ENCODE measurements around the gene GNG2. TPM values are rescaled to one million over a fixed set of nuclear protein-coding genes. Genes with fewer than 3 reads are reported as not detected.
"Not testable (repeated sequence)": the region's sequence is repeated elsewhere in the genome, so short reads cannot be mapped to it uniquely, and the experiment has no call there.

Gene GNG2
- total RNA-seq, 3 donors from 2014 or later = 9.9 to 52.2 (median 16.6) TPM

DNA sequence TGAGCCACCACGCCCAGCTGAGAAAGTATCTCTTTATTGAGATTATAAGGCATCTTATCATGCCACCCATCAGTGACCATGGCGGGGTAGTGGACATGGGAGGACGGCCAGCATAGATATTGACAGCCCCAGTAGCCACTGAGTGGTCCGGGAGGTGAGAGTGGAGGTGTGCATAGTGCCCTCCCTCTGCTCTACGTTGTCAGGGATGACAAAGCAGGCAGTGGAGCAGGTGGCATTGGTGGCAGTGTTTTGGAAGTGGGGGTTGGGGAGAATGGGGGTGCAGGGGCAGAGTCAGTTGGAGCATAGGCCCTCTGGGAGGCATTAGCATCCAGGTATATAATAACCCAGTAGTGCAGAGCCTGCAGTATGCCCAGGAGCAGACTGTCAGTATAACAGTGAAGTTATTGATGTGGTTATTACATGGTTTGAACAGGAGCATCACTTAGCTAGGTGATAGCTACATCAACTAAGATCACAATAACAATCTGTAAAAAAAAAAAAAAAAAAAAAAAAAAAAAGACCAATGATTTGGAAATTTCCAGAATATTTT lies 41.1 kb downstream of the GNG2 start:
- intact Hi-C loops (cut with DNase I, micrococcal nuclease) = no loop called here
- H3K9me3 ChIP-seq = no peaks in the 10 kb centered on the region
- TF ChIP-seq, protein P1, sequence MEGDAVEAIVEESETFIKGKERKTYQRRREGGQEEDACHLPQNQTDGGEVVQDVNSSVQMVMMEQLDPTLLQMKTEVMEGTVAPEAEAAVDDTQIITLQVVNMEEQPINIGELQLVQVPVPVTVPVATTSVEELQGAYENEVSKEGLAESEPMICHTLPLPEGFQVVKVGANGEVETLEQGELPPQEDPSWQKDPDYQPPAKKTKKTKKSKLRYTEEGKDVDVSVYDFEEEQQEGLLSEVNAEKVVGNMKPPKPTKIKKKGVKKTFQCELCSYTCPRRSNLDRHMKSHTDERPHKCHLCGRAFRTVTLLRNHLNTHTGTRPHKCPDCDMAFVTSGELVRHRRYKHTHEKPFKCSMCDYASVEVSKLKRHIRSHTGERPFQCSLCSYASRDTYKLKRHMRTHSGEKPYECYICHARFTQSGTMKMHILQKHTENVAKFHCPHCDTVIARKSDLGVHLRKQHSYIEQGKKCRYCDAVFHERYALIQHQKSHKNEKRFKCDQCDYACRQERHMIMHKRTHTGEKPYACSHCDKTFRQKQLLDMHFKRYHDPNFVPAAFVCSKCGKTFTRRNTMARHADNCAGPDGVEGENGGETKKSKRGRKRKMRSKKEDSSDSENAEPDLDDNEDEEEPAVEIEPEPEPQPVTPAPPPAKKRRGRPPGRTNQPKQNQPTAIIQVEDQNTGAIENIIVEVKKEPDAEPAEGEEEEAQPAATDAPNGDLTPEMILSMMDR (IDR thresholded peaks at IDR 0.05) = no peak
- no peaks in the 10 kb centered on the region for H3K4me1 ChIP-seq (ENCODE audit: low read depth)
- H3K4me3 ChIP-seq = no peak overlapping the region
- DNase-seq (peak in 1 of 3 donors; percentile 27), ATAC-seq (no peak)
- H3K36me3 ChIP-seq (ENCODE audit: low read depth) = no peaks in the 10 kb centered on the region

DNA sequence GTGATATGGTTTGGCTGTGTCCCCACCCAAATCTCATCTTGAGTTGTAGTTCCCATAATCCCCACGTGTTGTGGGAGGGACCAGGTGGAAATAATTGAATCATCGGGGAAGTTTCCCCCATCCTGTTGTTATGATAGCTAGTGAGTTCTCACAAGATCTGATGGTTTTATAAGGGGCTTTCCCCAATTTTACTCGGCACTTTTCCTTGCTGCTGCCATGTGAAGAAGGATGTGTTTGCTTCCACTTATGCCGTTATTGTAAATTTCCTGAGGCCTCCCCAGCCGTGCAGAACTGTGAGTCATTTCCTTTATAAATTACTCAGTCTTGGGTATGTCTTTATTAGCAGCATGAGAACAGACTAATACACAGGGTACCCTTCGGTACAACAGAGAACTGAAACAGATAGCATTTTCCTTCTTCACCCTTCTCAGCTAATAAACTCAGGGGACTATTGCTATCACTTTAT lies 45.3 kb downstream of the GNG2 start:
- intact Hi-C loops (cut with DNase I, micrococcal nuclease); H3K4me3 ChIP-seq; H3K36me3 ChIP-seq (ENCODE audit: low read depth); H3K4me1 ChIP-seq (ENCODE audit: low read depth); DNase-seq; H3K9me3 ChIP-seq: not testable (repeated sequence)
- peak; percentile 58 for ATAC-seq

DNA sequence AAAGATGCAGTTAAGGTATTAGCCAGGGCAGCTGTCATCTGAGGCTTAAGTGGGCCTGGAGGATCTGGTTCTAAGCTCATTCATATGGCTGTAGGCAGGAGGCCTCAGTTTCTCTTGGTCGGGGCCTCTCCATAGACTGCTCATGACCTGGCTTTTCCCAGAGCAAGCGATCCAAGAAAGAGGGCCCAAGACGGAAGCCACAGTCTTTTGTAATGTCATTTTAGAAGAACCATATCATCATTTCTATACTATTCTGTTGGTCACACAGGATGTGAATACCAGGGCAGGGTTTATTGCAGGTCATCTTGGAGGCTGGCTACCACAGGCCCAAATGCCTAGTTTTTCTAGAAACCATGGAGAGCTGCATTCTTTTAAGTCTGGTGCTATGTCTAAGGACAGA lies 47.7 kb downstream of the GNG2 start:
- TF ChIP-seq, protein P1 (IDR thresholded peaks at IDR 0.05) = no peak
- ATAC-seq (no peak), DNase-seq (no peak)
- Histone ChIP-seq H3K4me3 (no peak overlapping the region), H3K9me3 (no peaks in the 10 kb centered on the region), H3K36me3 (ENCODE audit: low read depth) (no peaks in the 10 kb centered on the region), H3K4me1 (ENCODE audit: low read depth) (no peaks in the 10 kb centered on the region)
- intact Hi-C loops (cut with DNase I, micrococcal nuclease) = no loop called here

DNA sequence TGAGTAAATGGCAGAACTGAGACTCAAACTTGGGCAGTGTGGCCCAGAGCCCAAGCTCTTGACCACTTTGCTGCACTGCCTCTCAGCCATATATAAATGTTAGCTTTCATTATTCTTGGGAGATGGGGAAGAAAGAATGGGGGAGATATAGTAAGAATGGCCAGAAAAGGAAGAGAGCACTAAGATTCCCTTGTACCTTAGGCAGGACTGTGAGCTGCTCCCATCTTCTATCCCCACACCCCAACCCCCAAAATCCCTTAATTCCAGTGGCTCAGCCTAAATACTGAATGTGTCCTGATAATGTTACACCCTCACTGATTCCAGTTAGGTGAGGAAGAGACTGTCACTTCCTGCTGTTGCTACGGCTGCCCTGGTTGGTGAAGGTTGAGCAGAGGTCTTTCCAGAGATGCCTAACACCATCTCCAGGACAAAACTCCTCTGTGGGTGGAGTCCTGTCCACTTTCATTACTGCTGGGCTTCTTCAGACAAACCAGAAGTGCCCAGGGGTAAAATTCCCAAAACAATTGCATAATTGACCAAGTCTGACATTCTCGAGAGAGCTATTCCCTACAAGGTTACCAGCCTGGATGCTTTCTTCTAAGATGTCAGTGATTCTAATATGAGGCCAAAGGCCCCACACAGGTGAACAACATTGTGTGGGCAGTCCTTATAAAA lies 51.8 kb downstream of the GNG2 start:
- ATAC-seq = no peak
- TF ChIP-seq, protein P1 (IDR thresholded peaks at IDR 0.05) = no peak
- H3K9me3 ChIP-seq = no peaks in the 10 kb centered on the region
- intact Hi-C loops (cut with DNase I, micrococcal nuclease) = no loop called here
- no peaks in the 10 kb centered on the region for H3K36me3 ChIP-seq (ENCODE audit: low read depth)
- no peak overlapping the region for H3K4me3 ChIP-seq
- no peaks in the 10 kb centered on the region for H3K4me1 ChIP-seq (ENCODE audit: low read depth)
- DNase-seq = no peak

DNA sequence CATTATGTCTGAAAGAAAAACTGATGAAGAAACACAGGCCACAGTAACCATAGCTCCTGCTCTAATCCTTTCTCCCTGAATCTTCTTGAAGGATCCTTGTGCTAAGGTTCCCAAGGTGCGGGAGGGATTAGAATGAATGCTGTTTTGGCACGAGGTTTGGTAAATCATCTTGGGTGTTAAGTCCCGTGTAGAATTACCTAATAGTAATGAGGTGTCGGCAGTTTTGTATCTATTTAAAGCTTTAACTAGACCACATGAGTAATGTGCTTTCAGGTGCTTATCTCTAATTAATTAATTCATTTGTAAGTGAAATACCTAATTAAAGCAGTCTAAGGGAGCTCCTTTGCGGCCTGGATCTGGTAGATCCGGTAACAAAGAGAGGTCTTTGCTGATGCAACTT lies 53.9 kb downstream of the GNG2 start:
- Histone ChIP-seq H3K4me1 (ENCODE audit: low read depth) (no peaks in the 10 kb centered on the region), H3K4me3 (no peak overlapping the region), H3K36me3 (ENCODE audit: low read depth) (no peaks in the 10 kb centered on the region), H3K9me3 (no peaks in the 10 kb centered on the region)
- no peak for DNase-seq
- TF ChIP-seq, protein P1 (IDR thresholded peaks at IDR 0.05) = no peak
- intact Hi-C loops (cut with DNase I, micrococcal nuclease) = no loop called here
- ATAC-seq = no peak

DNA sequence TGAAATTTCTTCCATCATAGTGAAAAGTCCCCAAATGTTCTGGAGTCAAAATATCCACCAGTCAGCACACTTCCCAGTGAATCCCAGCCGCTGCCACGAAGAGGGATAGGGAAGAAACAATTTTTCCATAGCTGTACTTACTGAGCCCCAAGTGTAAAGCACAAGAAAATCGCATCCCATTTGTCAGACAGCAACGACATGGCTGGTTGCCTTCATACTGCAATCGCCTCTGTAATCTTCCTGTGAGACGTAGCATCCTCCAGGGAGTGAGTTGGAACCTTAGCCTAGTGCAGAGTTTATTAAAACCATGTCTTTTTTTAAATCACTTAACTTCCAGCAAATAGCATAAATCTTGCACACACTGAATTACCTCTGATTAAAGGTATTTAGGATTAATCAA lies 56.8 kb downstream of the GNG2 start:
- Histone ChIP-seq H3K4me1 (ENCODE audit: low read depth) (no peaks in the 10 kb centered on the region), H3K4me3 (no peak overlapping the region), H3K36me3 (ENCODE audit: low read depth) (no peaks in the 10 kb centered on the region), H3K9me3 (no peaks in the 10 kb centered on the region)
- no peak for DNase-seq
- intact Hi-C loops (cut with DNase I, micrococcal nuclease) = no loop called here
- no peak for ATAC-seq
- TF ChIP-seq, protein P1 (IDR thresholded peaks at IDR 0.05) = no peak
